Osteocyte (in vitro differentiated cells): Measurements from ENCODE around the gene MEOX1. TPM values are rescaled to one million over a fixed set of nuclear protein-coding genes. Genes with fewer than 3 reads are reported as not detected.

Source experiments
- DNase-seq: peaks from one replicate; pipeline ENCODE4 v3.0.0; 2021; ENCODE audit warnings: mixed read lengths; ENCODE audit not compliant: unreplicated experiment; ENCODE audit errors: extremely low spot score
- H3K27ac Mint-ChIP-seq: one replicate; pipeline ENCODE4 v1.8.0; 2021; ENCODE audit warnings: mild to moderate bottlenecking, mixed read lengths; ENCODE audit not compliant: unreplicated experiment
- H3K27me3 Mint-ChIP-seq: one replicate; pipeline ENCODE4 v1.8.0; 2021; ENCODE audit warnings: mixed read lengths; ENCODE audit not compliant: unreplicated experiment
- H3K36me3 Mint-ChIP-seq: one replicate; pipeline ENCODE4 v1.8.0; 2021; ENCODE audit warnings: mixed read lengths; ENCODE audit not compliant: unreplicated experiment
- H3K4me1 Mint-ChIP-seq: one replicate; pipeline ENCODE4 v1.8.0; 2021; ENCODE audit warnings: mixed read lengths; ENCODE audit not compliant: unreplicated experiment
- H3K4me3 Mint-ChIP-seq: one replicate; pipeline ENCODE4 v1.8.0; 2021; ENCODE audit warnings: mild to moderate bottlenecking, moderate library complexity, mixed read lengths; ENCODE audit not compliant: unreplicated experiment
- H3K9me3 Mint-ChIP-seq: one replicate; pipeline ENCODE4 v1.8.0; 2021; ENCODE audit warnings: mixed read lengths; ENCODE audit not compliant: unreplicated experiment
- CTCF ChIP-seq: fragments of 200-600 bp; sonication (generic); IDR thresholded peaks from 2 replicates; pipeline ENCODE4 v1.5.0; 2021; ENCODE audit warnings: antibody characterized with exemption, mild to moderate bottlenecking, moderate library complexity
- total RNA-seq: library from RNA; stranded (reverse); gene quantifications from 2 replicates; pipeline ENCODE4 v1.2.1, GENCODE V29; 2021

Gene MEOX1
- total RNA-seq, 1 donor from 2014 or later = not detected

- peaks cover 16% of the 10 kb centered on the region for H3K27me3 Mint-ChIP-seq
- no peak overlapping the region for H3K27ac Mint-ChIP-seq
- TF ChIP-seq CTCF = no peak
- H3K9me3 Mint-ChIP-seq = no peaks in the 10 kb centered on the region
- H3K4me1 Mint-ChIP-seq = peaks cover 7% of the 10 kb centered on the region
- no peak overlapping the region for H3K4me3 Mint-ChIP-seq
- no peak for DNase-seq
- H3K36me3 Mint-ChIP-seq = no peaks in the 10 kb centered on the region
These were observed 60.3 kb downstream of the MEOX1 start for GRCh38 chr17:43601280-43602039.

- no peak for DNase-seq
- no peak for TF ChIP-seq CTCF
- Mint-ChIP-seq H3K9me3 (no peaks in the 10 kb centered on the region), H3K27me3 (peaks cover 11% of the 10 kb centered on the region), H3K27ac (no peak overlapping the region), H3K4me3 (no peak overlapping the region), H3K4me1 (peaks cover 7% of the 10 kb centered on the region), H3K36me3 (no peaks in the 10 kb centered on the region)
These were observed 61.9 kb downstream of the MEOX1 start for GRCh38 chr17:43599835-43600234.

GRCh38 chr17:43599046-43599395 is 62.7 kb downstream of the MEOX1 start:
- Mint-ChIP-seq H3K36me3 (no peaks in the 10 kb centered on the region), H3K9me3 (no peaks in the 10 kb centered on the region), H3K4me3 (no peak overlapping the region), H3K4me1 (peaks cover 7% of the 10 kb centered on the region), H3K27me3 (peaks cover 6% of the 10 kb centered on the region), H3K27ac (no peak overlapping the region)
- DNase-seq = no peak
- TF ChIP-seq CTCF = no peak

DNA sequence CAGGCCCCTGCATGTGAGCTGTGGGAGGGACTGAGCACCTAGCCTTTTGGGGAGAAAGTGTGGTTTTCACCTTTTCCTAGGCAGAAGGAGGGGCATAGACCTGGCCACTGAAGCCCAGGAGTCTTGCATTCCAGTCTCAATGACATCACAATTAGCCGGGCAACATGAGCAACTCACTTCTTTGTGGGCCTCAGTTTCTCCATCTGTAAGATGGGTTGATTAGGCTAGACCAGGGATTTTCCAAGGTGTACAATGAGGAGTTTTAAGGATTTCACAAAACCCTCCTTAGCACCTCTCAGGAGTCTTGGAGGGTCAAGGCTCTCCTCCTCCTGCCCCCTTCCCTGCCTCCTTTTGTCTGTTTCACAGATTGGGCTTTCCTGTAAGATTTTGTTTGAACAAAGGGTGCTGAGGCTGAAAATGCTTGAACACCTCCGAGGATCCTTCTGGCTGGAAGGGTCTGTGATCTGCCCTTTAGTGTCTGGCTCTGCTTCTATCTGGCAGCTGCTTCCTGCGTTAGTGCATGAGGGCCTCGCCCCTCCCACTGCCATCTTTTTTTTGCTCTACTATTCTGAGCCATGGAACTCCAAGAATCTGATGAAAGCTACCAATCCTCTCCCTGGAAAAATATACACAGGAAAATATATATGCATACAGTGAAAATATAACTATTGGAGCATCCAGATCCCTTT is 63.2 kb downstream of the MEOX1 start:
- no peak for DNase-seq
- no peaks in the 10 kb centered on the region for H3K9me3 Mint-ChIP-seq
- no peak for TF ChIP-seq CTCF
- H3K4me3 Mint-ChIP-seq = no peak overlapping the region
- H3K36me3 Mint-ChIP-seq = no peaks in the 10 kb centered on the region
- peaks cover 5% of the 10 kb centered on the region for H3K27me3 Mint-ChIP-seq
- peaks cover 7% of the 10 kb centered on the region for H3K4me1 Mint-ChIP-seq
- no peak overlapping the region for H3K27ac Mint-ChIP-seq

- Mint-ChIP-seq H3K27ac (no peak overlapping the region), H3K36me3 (no peaks in the 10 kb centered on the region)
These were observed 63.9 kb downstream of the MEOX1 start for GRCh38 chr17:43597624-43598356.

More at GRCh38 chr17:43597624-43598356, 63.9 kb downstream of the MEOX1 start:
- no peak for DNase-seq
- no peak for TF ChIP-seq CTCF
- Mint-ChIP-seq H3K27me3 (no peaks in the 10 kb centered on the region), H3K4me1 (peaks cover 7% of the 10 kb centered on the region), H3K4me3 (no peak overlapping the region), H3K9me3 (no peaks in the 10 kb centered on the region)
